CD8-positive, alpha-beta memory T cell (primary cell): ENCODE results near the gene EPHA7. TPM values are rescaled to one million over a fixed set of nuclear protein-coding genes. Genes with fewer than 3 reads are reported as not detected.

ENCODE experiments used
- CTCF ChIA-PET: fragments of 350-600 bp; sonication (Branson Sonifier 250); formaldehyde crosslinking; loops from one replicate; lab custom pipeline; 2021; ENCODE audit warnings: antibody characterized with exemption; lab: Charles Lee
- POLR2A ChIA-PET: fragments of 350-600 bp; sonication (Branson Sonifier 250); formaldehyde crosslinking; loops from one replicate; lab custom pipeline; 2021; ENCODE audit warnings: antibody characterized with exemption; lab: Charles Lee
- DNase-seq, 5 donors: peaks; one replicate each; pipeline versions ENCODE4 v3.0.0 to v3.0.0-alpha.2; 2020 to 2022; ENCODE audit warnings: mixed read lengths in 1 of 5
- H3K27ac ChIP-seq: one replicate; pipeline ENCODE4 v1.7.0; 2013; ENCODE audit warnings: low read depth, mild to moderate bottlenecking, low read length, moderate library complexity
- H3K27me3 ChIP-seq: 2 replicates; pipeline ENCODE4 v1.7.0; 2013; ENCODE audit warnings: low read length, mild to moderate bottlenecking; ENCODE audit not compliant: insufficient read depth, poor library complexity, severe bottlenecking
- H3K36me3 ChIP-seq: 2 replicates; pipeline ENCODE4 v1.7.0; 2013; ENCODE audit warnings: mild to moderate bottlenecking, low read length, moderate library complexity; ENCODE audit not compliant: insufficient read depth
- H3K4me1 ChIP-seq: 2 replicates; pipeline ENCODE4 v1.7.0; 2013; ENCODE audit warnings: mild to moderate bottlenecking, low read length, moderate library complexity; ENCODE audit not compliant: insufficient read depth
- H3K4me3 ChIP-seq: 2 replicates; pipeline ENCODE4 v1.7.0; 2013; ENCODE audit warnings: mild to moderate bottlenecking, low read length
- H3K9me3 ChIP-seq: 2 replicates; pipeline ENCODE4 v1.7.0; 2013; ENCODE audit warnings: mild to moderate bottlenecking, low read length
- H3K27ac Mint-ChIP-seq, 8 donors: one replicate each; pipeline ENCODE4 v1.8.0; 2020 to 2021; ENCODE audit warnings: mixed read lengths in 8 of 8, mild to moderate bottlenecking in 6 of 8, inconsistent platforms in 3 of 8, moderate library complexity in 3 of 8
- H3K27me3 Mint-ChIP-seq, 2 donors: one replicate each; pipeline ENCODE4 v1.8.0; 2020 to 2021; ENCODE audit warnings: mixed read lengths in 2 of 2, mild to moderate bottlenecking in 1 of 2, moderate library complexity in 1 of 2
- H3K36me3 Mint-ChIP-seq, 3 donors: one replicate each; pipeline ENCODE4 v1.8.0; 2020 to 2021; ENCODE audit warnings: mixed read lengths in 3 of 3, inconsistent platforms in 1 of 3, mild to moderate bottlenecking in 1 of 3
- H3K4me1 Mint-ChIP-seq, 3 donors: one replicate each; pipeline ENCODE4 v1.8.0; 2020 to 2021; ENCODE audit warnings: mixed read lengths in 3 of 3, inconsistent platforms in 1 of 3, mild to moderate bottlenecking in 1 of 3
- H3K4me3 Mint-ChIP-seq, 7 donors: one replicate each; pipeline ENCODE4 v1.8.0; 2020 to 2021; ENCODE audit warnings: mixed read lengths in 7 of 7, mild to moderate bottlenecking in 6 of 7, moderate library complexity in 4 of 7, inconsistent platforms in 2 of 7
- H3K9me3 Mint-ChIP-seq, 5 donors: one replicate each; pipeline ENCODE4 v1.8.0; 2020 to 2022; ENCODE audit warnings: mixed read lengths in 5 of 5, mild to moderate bottlenecking in 3 of 5, moderate library complexity in 2 of 5, inconsistent platforms in 1 of 5
- polyA plus RNA-seq: library from polyadenylated mRNA; unstranded; fragments of 300-500 nt; fragmentation: Illumina TruSeq; gene quantifications from one replicate; pipeline ENCODE4 v1.2.3, GENCODE V29; 2021
- total RNA-seq, 2 experiments: library from RNA; stranded (reverse); gene quantifications; one replicate each; pipeline ENCODE4 v1.2.3, GENCODE V29; 2021

EPHA7 gene
- total and polyA plus RNA-seq, 3 experiments from 2014 or later = not detected

DNA sequence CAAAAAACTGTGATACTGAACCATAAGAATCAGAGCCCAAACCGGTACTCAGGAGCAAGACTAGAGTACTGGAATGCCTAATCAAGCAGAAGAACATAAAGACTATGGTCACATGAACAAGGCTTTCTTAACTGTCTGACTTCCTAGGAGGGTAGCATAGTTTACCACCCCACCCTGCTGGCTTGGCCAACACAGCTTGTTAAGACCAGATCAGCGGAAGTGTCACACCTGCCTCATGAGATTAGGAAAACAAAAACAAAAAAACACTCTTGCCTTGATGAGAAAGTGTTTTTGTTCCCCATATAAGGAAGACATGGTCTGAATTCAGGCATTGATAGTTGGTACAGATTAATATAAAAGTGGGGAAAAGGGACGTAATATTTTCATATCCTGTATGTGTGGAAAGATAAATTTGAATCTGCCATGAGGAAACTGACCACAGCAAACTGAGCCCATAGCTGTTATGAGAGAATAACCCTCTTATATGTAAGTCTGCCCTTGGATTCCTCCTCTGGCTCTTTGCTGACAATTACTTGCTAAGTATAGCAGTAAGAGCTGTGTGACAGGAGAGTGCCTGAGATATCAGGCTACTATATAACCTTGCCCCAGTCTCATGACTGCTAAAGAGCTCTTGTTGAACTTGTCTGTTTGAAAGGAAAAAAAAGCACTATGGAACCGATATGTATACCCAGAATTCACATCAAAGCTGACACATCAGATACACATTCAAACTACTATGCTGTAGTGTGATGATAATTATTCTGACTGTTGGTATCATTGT is 197.1 kb downstream of the EPHA7 start:
- Histone ChIP-seq H3K27ac (no peak overlapping the region), H3K4me1 (no peaks in the 10 kb centered on the region), H3K36me3 (no peaks in the 10 kb centered on the region), H3K27me3 (no peaks in the 10 kb centered on the region), H3K9me3 (no peaks in the 10 kb centered on the region), H3K4me3 (no peak overlapping the region)
- Mint-ChIP-seq H3K4me3 (no peak overlapping the region), H3K36me3 (no peaks in the 10 kb centered on the region), H3K27me3 (no peaks in the 10 kb centered on the region), H3K27ac (no peak overlapping the region), H3K4me1 (no peaks in the 10 kb centered on the region), H3K9me3 (peaks cover 4 to 14% (median 6%) of the 10 kb centered on the region in 5 donors)
- POLR2A ChIA-PET = no interaction called here
- no peak for DNase-seq
- CTCF ChIA-PET = no interaction called here

DNA sequence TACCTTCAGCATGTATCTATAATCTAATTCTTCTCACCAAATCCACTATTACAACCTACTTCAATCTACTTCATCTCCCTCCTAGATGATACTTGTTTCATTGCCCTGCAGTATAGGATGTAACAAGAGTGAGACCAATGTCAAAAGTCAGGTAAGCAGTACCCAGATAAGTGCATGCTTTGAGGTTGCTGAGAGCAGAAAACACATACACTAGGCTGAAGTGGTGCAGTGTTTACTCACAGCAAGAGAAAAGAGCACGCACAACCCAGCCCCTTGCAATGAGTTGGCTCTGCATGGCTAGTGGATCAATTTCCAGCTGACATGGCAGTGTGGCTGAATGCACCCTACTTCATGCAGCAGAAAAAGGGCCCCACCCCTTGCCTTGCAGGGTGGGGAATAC is 199.9 kb downstream of the EPHA7 start:
- POLR2A ChIA-PET = no interaction called here
- CTCF ChIA-PET = no interaction called here
- Mint-ChIP-seq H3K27ac (no peak overlapping the region), H3K4me1 (no peaks in the 10 kb centered on the region), H3K36me3 (no peaks in the 10 kb centered on the region), H3K4me3 (no peak overlapping the region), H3K27me3 (no peaks in the 10 kb centered on the region), H3K9me3 (peaks cover 5 to 29% (median 14%) of the 10 kb centered on the region in 5 donors)
- no peak overlapping the region for H3K4me3 ChIP-seq
- no peaks in the 10 kb centered on the region for H3K9me3 ChIP-seq
- H3K4me1 ChIP-seq = no peaks in the 10 kb centered on the region
- no peaks in the 10 kb centered on the region for H3K27me3 ChIP-seq
- no peaks in the 10 kb centered on the region for H3K36me3 ChIP-seq
- no peak overlapping the region for H3K27ac ChIP-seq
- no peak for DNase-seq

DNA sequence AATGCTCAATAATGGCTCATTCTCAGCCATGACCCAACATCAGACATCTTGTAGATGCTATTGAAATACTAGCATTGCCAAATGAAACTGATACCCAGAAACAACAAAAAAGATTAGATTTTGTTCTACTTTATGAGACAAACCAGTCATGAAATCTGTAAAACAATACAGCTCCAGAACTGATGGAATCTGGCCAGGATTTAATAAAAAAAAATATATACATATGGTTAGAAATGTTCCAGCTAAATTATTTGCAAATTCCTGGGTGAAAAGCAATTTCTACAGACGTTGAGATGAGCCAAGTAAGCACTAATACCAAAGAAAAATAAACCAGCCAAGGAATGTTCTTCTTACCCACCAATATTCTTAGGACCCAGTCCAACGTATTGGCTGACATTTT is 201.3 kb downstream of the EPHA7 start:
- no peak for DNase-seq
- Histone ChIP-seq H3K36me3 (no peaks in the 10 kb centered on the region), H3K27me3 (no peaks in the 10 kb centered on the region), H3K4me1 (no peaks in the 10 kb centered on the region), H3K9me3 (no peaks in the 10 kb centered on the region), H3K27ac (no peak overlapping the region), H3K4me3 (no peak overlapping the region)
- H3K4me3 Mint-ChIP-seq = no peak overlapping the region
- no peaks in the 10 kb centered on the region for H3K4me1 Mint-ChIP-seq
- H3K27me3 Mint-ChIP-seq = no peaks in the 10 kb centered on the region
- no peaks in the 10 kb centered on the region for H3K36me3 Mint-ChIP-seq
- no peak overlapping the region for H3K27ac Mint-ChIP-seq
- peaks cover 5 to 41% (median 18%) of the 10 kb centered on the region in 5 donors for H3K9me3 Mint-ChIP-seq
- POLR2A ChIA-PET = no interaction called here
- CTCF ChIA-PET = no interaction called here

DNA sequence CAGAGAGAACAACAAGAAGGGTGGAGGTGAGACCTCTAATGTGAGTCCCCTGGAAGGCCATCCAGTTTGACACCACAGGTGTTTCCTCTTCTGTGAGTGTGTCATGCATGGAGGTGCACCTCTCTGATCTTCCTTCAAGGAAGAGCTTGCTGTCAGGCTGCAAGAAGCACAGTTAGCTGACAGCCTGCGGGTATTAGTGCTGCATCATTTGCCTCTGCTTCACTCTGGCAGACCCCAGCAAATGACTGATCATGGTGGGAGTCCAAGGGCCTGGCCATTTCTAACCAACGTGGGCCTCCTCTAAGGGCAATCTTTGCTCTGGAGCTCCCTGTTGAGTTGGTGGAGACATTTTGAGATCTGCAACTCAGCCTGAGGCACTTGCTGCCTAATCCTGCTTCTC is 206.3 kb downstream of the EPHA7 start:
- H3K27ac Mint-ChIP-seq = no peak overlapping the region
- no peaks in the 10 kb centered on the region for H3K4me1 Mint-ChIP-seq
- H3K27me3 ChIP-seq = no peaks in the 10 kb centered on the region
- POLR2A ChIA-PET = no interaction called here
- peaks cover 5 to 49% (median 7%) of the 10 kb centered on the region in 5 donors for H3K9me3 Mint-ChIP-seq
- CTCF ChIA-PET = no interaction called here
- no peaks in the 10 kb centered on the region for H3K27me3 Mint-ChIP-seq
- H3K4me3 Mint-ChIP-seq = no peak overlapping the region
- H3K27ac ChIP-seq = no peak overlapping the region
- H3K36me3 ChIP-seq = no peaks in the 10 kb centered on the region
- H3K9me3 ChIP-seq = no peaks in the 10 kb centered on the region
- H3K36me3 Mint-ChIP-seq = no peaks in the 10 kb centered on the region
- no peaks in the 10 kb centered on the region for H3K4me1 ChIP-seq
- no peak overlapping the region for H3K4me3 ChIP-seq
- no peak for DNase-seq

DNA sequence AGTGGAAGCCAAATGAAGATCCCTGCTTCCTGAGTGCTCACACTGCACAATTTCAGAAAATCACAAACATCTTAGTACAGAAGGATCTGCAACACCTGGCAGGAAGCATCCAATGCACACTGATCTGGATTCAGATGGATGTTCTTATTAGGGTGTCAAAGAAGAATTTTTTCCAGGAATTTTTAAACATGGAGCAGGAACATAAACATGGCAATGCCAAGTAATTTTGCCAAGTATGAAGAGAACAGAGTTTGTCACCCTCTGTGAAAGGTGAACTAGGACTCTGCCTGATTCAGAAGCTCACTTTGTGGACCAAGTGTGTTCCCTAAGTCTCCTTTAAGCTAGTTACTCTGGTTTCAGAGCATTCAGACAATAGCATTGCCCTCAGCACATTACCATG is 208.5 kb downstream of the EPHA7 start:
- ChIA-PET CTCF (no interaction called here), POLR2A (no interaction called here)
- no peak overlapping the region for H3K27ac ChIP-seq
- Mint-ChIP-seq H3K27ac (no peak overlapping the region), H3K27me3 (no peaks in the 10 kb centered on the region), H3K9me3 (peaks cover 5 to 43% (median 6%) of the 10 kb centered on the region in 5 donors), H3K4me1 (no peaks in the 10 kb centered on the region), H3K4me3 (no peak overlapping the region), H3K36me3 (no peaks in the 10 kb centered on the region)
- H3K9me3 ChIP-seq = no peaks in the 10 kb centered on the region
- H3K4me1 ChIP-seq = no peaks in the 10 kb centered on the region
- H3K36me3 ChIP-seq = no peaks in the 10 kb centered on the region
- no peaks in the 10 kb centered on the region for H3K27me3 ChIP-seq
- H3K4me3 ChIP-seq = no peak overlapping the region
- no peak for DNase-seq

DNA sequence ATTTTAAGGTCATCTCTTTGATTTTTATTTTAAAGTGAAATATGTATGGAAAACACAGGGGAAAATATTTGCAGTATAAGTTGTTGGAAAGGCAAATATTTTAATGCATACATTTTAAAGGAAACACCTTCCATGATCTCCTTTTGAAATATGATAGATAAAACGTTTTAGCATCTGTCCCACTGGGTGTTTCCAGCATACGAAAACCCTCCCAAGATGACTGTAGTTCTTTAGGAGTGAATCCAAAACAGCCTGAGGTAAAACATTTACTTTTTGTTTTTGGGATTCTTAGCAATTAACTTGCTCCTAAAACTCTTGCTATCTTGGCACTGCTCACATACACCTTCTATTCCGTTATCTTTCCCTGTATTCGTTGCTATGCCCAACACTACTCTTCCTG is 210.0 kb downstream of the EPHA7 start:
- H3K27ac ChIP-seq = no peak overlapping the region
- Mint-ChIP-seq H3K9me3 (peaks cover 7 to 38% (median 8%) of the 10 kb centered on the region in 5 donors), H3K27ac (no peak overlapping the region), H3K27me3 (no peaks in the 10 kb centered on the region), H3K36me3 (no peaks in the 10 kb centered on the region), H3K4me3 (no peak overlapping the region), H3K4me1 (no peaks in the 10 kb centered on the region)
- CTCF ChIA-PET = no interaction called here
- H3K4me3 ChIP-seq = no peak overlapping the region
- H3K9me3 ChIP-seq = no peaks in the 10 kb centered on the region
- no peaks in the 10 kb centered on the region for H3K4me1 ChIP-seq
- no peak for DNase-seq
- no peaks in the 10 kb centered on the region for H3K27me3 ChIP-seq
- POLR2A ChIA-PET = no interaction called here
- no peaks in the 10 kb centered on the region for H3K36me3 ChIP-seq

DNA sequence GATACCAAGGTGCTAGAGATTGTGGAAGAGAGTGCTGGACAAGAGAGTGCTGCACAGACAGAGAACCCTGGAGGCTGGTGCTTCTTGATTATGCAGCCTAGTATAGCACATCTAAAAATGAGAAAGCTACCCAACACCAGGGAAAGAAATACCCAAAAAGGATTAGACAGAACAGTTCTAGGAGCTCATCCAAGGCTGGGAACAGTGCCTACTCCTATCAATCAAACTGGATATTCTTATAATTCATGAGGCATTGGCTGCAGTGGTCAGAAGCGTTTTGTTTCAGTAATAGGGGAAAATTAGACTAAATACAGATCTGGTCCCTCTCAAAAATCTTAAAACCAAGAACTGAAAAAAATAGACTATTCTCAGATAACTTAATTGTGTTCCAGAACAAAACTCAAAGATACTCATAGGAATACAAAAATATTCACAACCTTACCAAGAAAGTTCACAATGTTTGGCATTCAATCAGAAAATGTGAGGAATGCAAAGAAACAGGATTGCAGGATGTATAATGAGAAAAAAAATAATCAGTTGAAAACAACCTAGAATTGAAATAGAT is 222.9 kb downstream of the EPHA7 start:
- no peaks in the 10 kb centered on the region for H3K36me3 ChIP-seq
- no peaks in the 10 kb centered on the region for H3K4me1 ChIP-seq
- ChIA-PET POLR2A (no interaction called here), CTCF (no interaction called here)
- no peak overlapping the region for H3K4me3 ChIP-seq
- no peaks in the 10 kb centered on the region for H3K9me3 ChIP-seq
- Mint-ChIP-seq H3K27ac (no peak overlapping the region), H3K9me3 (peaks cover 3 to 36% (median 7%) of the 10 kb centered on the region in 5 donors), H3K27me3 (peaks cover 0 to 2% of the 10 kb centered on the region in 2 donors), H3K4me1 (no peaks in the 10 kb centered on the region), H3K36me3 (no peaks in the 10 kb centered on the region), H3K4me3 (no peak overlapping the region)
- no peak overlapping the region for H3K27ac ChIP-seq
- no peak for DNase-seq
- no peaks in the 10 kb centered on the region for H3K27me3 ChIP-seq

DNA sequence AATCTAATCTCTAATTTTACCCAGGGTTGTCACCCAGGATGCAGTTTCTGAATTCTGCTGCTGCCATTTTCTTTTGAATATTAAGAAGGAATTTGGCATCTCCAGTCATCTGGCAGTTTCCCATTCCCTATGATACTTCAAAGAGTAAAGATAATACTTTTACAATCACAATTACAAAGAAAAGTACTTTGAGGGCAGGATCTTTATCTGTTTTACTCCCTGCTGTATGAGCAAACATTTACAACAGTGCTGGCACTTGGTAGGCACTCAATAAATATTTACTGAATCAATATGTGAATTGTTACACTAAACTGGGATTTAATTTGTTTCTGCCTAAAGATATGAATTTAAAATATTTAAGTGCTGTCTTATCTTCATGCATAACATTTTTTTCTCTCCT is 224.9 kb downstream of the EPHA7 start:
- no peaks in the 10 kb centered on the region for H3K9me3 ChIP-seq
- Mint-ChIP-seq H3K4me3 (no peak overlapping the region), H3K9me3 (peaks cover 4 to 52% (median 5%) of the 10 kb centered on the region in 5 donors), H3K36me3 (no peaks in the 10 kb centered on the region), H3K27me3 (peaks cover 0 to 2% of the 10 kb centered on the region in 2 donors), H3K4me1 (no peaks in the 10 kb centered on the region), H3K27ac (no peak overlapping the region)
- no peaks in the 10 kb centered on the region for H3K36me3 ChIP-seq
- CTCF ChIA-PET = no interaction called here
- H3K4me3 ChIP-seq = no peak overlapping the region
- no peaks in the 10 kb centered on the region for H3K4me1 ChIP-seq
- POLR2A ChIA-PET = no interaction called here
- DNase-seq = no peak
- H3K27me3 ChIP-seq = no peaks in the 10 kb centered on the region
- no peak overlapping the region for H3K27ac ChIP-seq
